Gastroesophageal sphincter (tissue), 4 donors: ENCODE data around the gene SSC4D. TPM values are rescaled to one million over a fixed set of nuclear protein-coding genes. Genes with fewer than 3 reads are reported as not detected.
"Not testable (repeated sequence)": the region's sequence is repeated elsewhere in the genome, so short reads cannot be mapped to it uniquely, and the experiment has no call there.

Source experiments
- ATAC-seq: fragments of 150-250 bp; one replicate; pipeline ENCODE4 v1.9.1; 2016; ENCODE audit warnings: mild to moderate bottlenecking, moderate library complexity
- H3K27ac ChIP-seq, 4 donors: fragments of 200-600 bp; sonication (generic) in 3 of 4; 1 replicate in 3 of 4; 2 replicates in 1 of 4; pipeline ENCODE4 v1.5.1; 2016 to 2019
- H3K27me3 ChIP-seq: fragments of 200-600 bp; sonication (generic); one replicate; pipeline ENCODE4 v1.5.1; 2019
- H3K36me3 ChIP-seq, 2 donors: fragments of 200-600 bp; sonication (generic); one replicate each; pipeline ENCODE4 v1.5.1; 2019; ENCODE audit warnings: control low read depth in 1 of 2
- H3K4me1 ChIP-seq, 3 donors: fragments of 200-600 bp; sonication (generic); 1 replicate in 2 of 3; 2 replicates in 1 of 3; pipeline ENCODE4 v1.5.1; 2016 to 2019; ENCODE audit warnings: control low read depth in 2 of 3
- H3K4me3 ChIP-seq, 2 donors: fragments of 200-600 bp; sonication (generic); one replicate each; pipeline ENCODE4 v1.5.1; 2019; ENCODE audit warnings: mild to moderate bottlenecking in 1 of 2, moderate library complexity in 1 of 2
- H3K9me3 ChIP-seq, 3 donors: fragments of 200-600 bp; sonication (generic); one replicate each; pipeline ENCODE4 v1.5.1; 2017 to 2019; ENCODE audit warnings: control low read depth in 2 of 3
- CTCF ChIP-seq, 4 experiments: fragments of 200-600 bp in 2 of 4; fragments of 450-650 bp in 2 of 4; sonication (generic) in 1 of 4; IDR thresholded peaks; one replicate each; pipeline ENCODE4 v1.5.1; 2017 to 2019; ENCODE audit warnings: antibody characterized with exemption in 4 of 4, mild to moderate bottlenecking in 2 of 4, moderate library complexity in 2 of 4
- EP300 ChIP-seq: sonication (generic); formaldehyde crosslinking; IDR thresholded peaks from one replicate; pipeline ENCODE4 v1.6.1; 2017; ENCODE audit warnings: antibody characterized with exemption, mild to moderate bottlenecking
- POLR2A ChIP-seq, 2 donors: fragments of 450-650 bp; IDR thresholded peaks; one replicate each; pipeline ENCODE4 v1.6.1; 2017; ENCODE audit warnings: antibody characterized with exemption in 2 of 2, mild to moderate bottlenecking in 2 of 2, moderate library complexity in 1 of 2
- POLR2AphosphoS5 ChIP-seq: sonication (generic); formaldehyde crosslinking; IDR thresholded peaks from one replicate; pipeline ENCODE4 v1.6.1; 2017; ENCODE audit warnings: antibody characterized with exemption
- WGBS, 2 donors: methylation state at CpG; one replicate each; pipeline ENCODE4 v1.1.5; 2018; ENCODE audit warnings: low coverage in 1 of 2; 5-methylcytosine and 5-hydroxymethylcytosine counted together
- total RNA-seq, 4 donors: library from RNA; depleted of rRNA; stranded (reverse); fragments of >200 nt; gene quantifications; one replicate each; pipeline ENCODE4 v1.1.0, GENCODE V29; 2016

Gene SSC4D
- total RNA-seq, 4 donors from 2014 or later: 0.47 to 1.4 (median 1.1) TPM; not detected in 1

DNA sequence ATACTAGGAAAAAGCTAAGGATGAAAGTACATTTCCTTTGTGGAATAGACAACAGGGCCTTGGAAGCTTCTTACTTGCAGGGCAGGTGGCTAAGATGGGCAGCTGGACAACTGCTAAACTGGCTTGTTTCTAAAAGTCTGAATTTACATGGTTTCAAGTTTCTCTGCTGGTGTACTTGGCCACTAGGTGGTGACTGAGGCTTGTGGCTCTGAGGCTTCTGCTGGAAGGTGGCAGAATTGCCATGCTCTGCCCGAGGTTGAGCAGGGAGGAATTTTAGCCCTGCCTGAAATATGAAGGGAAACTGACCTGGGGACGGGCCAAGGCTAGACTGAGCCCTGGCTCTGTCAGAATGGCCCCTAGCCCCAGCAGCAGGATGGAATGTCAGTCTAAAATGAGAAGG lies 28.4 kb upstream of the SSC4D start:
- no CpG with 5 or more reads among the region's 2 CpGs for WGBS, 2 donors
- H3K9me3 ChIP-seq, H3K4me1 ChIP-seq, H3K4me3 ChIP-seq, H3K27me3 ChIP-seq, H3K36me3 ChIP-seq: not testable (repeated sequence)
- H3K27ac ChIP-seq: peak overlapping the region in 1 of 4 donors; percentile 61
- ATAC-seq: peak; percentile 74
- TF ChIP-seq CTCF (IDR thresholded peaks at IDR 0.05): peak in 3 of 4 experiments; percentile 54 to 80 (median 68)

- H3K27me3 ChIP-seq: no peaks in the 10 kb centered on the region
- no peaks in the 10 kb centered on the region for H3K9me3 ChIP-seq
- 80% methylated on average over 1 of the region's 3 CpGs; no CpG with 5 or more reads in 1 of the 2 donors for WGBS, 2 donors
- H3K36me3 ChIP-seq: no peaks in the 10 kb centered on the region
- no peaks in the 10 kb centered on the region for H3K4me1 ChIP-seq
- no peak overlapping the region for H3K27ac ChIP-seq
- no peak overlapping the region for H3K4me3 ChIP-seq
- ATAC-seq: no peak
- TF ChIP-seq EP300 (no peak), POLR2AphosphoS5 (no peak), CTCF (IDR thresholded peaks at IDR 0.05) (no peak), POLR2A (IDR thresholded peaks at IDR 0.05) (no peak)
Measured at GRCh38 chr7:76430836-76431235, 21.3 kb upstream of the SSC4D start.

- Histone ChIP-seq H3K27ac (no peak overlapping the region), H3K27me3 (peaks cover 3% of the 10 kb centered on the region), H3K36me3 (no peaks in the 10 kb centered on the region), H3K4me1 (no peaks in the 10 kb centered on the region), H3K9me3 (no peaks in the 10 kb centered on the region), H3K4me3 (no peak overlapping the region)
- TF ChIP-seq EP300: no peak
- no peak for TF ChIP-seq POLR2A (IDR thresholded peaks at IDR 0.05)
- TF ChIP-seq CTCF (IDR thresholded peaks at IDR 0.05): no peak
- TF ChIP-seq POLR2AphosphoS5: no peak
- no peak for ATAC-seq
- 87 to 90% methylated on average over 6 to 7 of the region's 9 CpGs for WGBS, 2 donors
Measured at GRCh38 chr7:76430211-76430610, 20.7 kb upstream of the SSC4D start.

DNA sequence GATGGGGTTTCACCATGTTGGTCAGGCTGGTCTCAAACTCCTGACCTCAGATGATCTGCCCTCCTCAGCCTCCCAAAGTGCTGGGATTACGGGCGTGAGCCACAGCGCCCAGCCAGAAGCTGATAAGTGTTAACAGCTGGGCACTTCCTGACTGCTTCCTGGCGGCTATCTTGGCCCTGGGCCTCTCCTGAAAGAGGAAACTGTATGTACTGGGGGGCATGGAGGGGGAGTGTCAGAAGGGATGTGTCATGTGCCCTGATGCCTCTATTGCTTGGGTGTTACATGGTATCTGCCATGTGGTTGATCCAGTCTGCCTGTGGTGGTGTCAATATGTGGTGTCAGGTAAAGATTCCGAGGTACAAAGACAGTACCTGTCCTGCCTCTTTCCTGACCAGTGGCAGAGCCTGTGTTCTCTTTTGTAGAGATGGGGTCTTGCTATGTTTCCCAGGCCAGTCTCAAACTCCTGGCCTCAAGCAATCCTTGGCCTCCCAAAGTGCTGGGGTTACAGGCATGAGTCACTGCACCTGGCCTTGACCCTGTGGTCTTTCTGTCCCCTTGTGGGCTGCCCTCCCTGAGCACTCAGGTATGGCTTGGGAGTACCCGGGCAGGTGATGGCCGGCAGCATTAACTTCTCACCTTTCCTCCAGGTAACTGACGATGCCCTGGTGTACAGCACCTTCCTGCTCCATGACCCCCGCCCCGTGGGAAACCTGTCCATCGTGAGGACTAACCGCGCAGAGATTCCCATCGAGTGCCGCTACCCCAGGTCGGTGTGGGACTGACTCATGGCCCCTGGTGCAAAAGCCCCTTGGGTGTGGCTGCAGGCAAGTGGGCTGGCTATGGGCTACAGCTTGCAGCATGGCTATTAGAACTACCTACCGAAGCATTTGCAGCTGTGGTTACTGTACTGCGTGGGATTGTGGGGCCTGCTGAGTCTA lies 19.6 kb upstream of the SSC4D start:
- ATAC-seq: no peak
- WGBS, 2 donors: 83 to 100% methylated on average over 1 of the region's 18 CpGs
- H3K36me3 ChIP-seq: no peaks in the 10 kb centered on the region
- H3K27ac ChIP-seq: no peak overlapping the region
- no peak overlapping the region for H3K4me3 ChIP-seq
- peaks cover 13% of the 10 kb centered on the region for H3K27me3 ChIP-seq
- TF ChIP-seq CTCF (IDR thresholded peaks at IDR 0.05): no peak
- no peak for TF ChIP-seq POLR2AphosphoS5
- no peak for TF ChIP-seq EP300
- TF ChIP-seq POLR2A (IDR thresholded peaks at IDR 0.05): no peak
- H3K4me1 ChIP-seq: no peaks in the 10 kb centered on the region
- H3K9me3 ChIP-seq: no peaks in the 10 kb centered on the region
